ENCODE data around the gene EXOC3L2.

DNA sequence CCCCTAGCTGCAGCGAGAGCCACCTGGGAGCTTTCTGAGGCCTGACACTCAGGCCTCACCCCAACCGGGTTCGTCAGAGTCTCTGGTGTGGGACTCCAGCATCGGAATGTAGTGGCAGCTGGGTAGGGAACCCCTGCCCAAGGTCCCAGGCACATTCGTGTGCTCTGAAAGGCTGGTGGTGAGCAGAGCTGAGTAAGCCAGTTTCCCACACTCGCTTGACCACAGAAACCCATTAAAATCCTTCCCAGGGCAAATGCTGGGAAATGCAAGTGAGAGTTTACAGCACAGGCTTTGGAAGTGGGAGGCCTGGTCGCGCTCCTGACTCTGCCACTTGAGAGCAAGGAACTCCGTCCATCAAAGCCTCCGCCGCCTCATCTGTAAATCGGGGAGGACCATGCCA lies 71.4 kb downstream of the EXOC3L2 start:
- TF ChIP-seq, protein P1, sequence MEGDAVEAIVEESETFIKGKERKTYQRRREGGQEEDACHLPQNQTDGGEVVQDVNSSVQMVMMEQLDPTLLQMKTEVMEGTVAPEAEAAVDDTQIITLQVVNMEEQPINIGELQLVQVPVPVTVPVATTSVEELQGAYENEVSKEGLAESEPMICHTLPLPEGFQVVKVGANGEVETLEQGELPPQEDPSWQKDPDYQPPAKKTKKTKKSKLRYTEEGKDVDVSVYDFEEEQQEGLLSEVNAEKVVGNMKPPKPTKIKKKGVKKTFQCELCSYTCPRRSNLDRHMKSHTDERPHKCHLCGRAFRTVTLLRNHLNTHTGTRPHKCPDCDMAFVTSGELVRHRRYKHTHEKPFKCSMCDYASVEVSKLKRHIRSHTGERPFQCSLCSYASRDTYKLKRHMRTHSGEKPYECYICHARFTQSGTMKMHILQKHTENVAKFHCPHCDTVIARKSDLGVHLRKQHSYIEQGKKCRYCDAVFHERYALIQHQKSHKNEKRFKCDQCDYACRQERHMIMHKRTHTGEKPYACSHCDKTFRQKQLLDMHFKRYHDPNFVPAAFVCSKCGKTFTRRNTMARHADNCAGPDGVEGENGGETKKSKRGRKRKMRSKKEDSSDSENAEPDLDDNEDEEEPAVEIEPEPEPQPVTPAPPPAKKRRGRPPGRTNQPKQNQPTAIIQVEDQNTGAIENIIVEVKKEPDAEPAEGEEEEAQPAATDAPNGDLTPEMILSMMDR (IDR thresholded peaks at IDR 0.05) = no peak
- TF ChIP-seq ZFX (IDR thresholded peaks at IDR 0.05; ENCODE audit: borderline replicate concordance) = no peak

Measured in 22Rv1 (cell line).